HepG2 (cell line): ENCODE measurements around the gene PLA2G4D. TPM values are rescaled to one million over a fixed set of nuclear protein-coding genes. Genes with fewer than 3 reads are reported as not detected.

Experiments used
- ATAC-seq: fragments of 200-7000 bp; cut with Tn5 transposase; 3 replicates; pipeline ENCODE4 v1.9.1; 2020; ENCODE audit warnings: mild to moderate bottlenecking, moderate library complexity
- BruUV-seq: library from RNA; stranded (reverse); fragments of 400-500 nt; replicated peaks from 2 replicates; lab custom pipeline; 2021; lab: Mats Ljungman, UMichigan
- CTCF ChIA-PET: fragments of 300-600 bp; formaldehyde crosslinking; extraction: SDS; loops from one replicate; lab custom pipeline; 2021; ENCODE audit warnings: low total read pairs, inconsistent platforms, low intra/inter-chr PET ratio; lab: Yijun Ruan, JAX
- POLR2A ChIA-PET: fragments of 350-600 bp; sonication (Branson Sonifier 250); formaldehyde crosslinking; loops from one replicate; lab custom pipeline; 2020; ENCODE audit warnings: antibody characterized with exemption, inconsistent platforms; lab: Yijun Ruan, JAX
- DNase-seq: peaks from one replicate; pipeline ENCODE4 v3.0.0-alpha.2; 2015; ENCODE audit warnings: low spot score
- FAIRE-seq: peaks from 3 replicates; lab custom pipeline; 2011; peaks lifted over from hg19 to GRCh38; lab: Jason Lieb, UNC
- H2AFZ ChIP-seq: one replicate; pipeline ENCODE4 v1.6.1; 2011; ENCODE audit warnings: low read length, inconsistent platforms
- H3K27ac ChIP-seq: fragments of 300-600 bp; 3 replicates; pipeline ENCODE4 v1.8.0; 2011; ENCODE audit warnings: mixed run types, mild to moderate bottlenecking, mixed read lengths, low read length, inconsistent platforms; ENCODE audit not compliant: insufficient read depth; ENCODE audit errors: extremely low read length
- H3K27me3 ChIP-seq, 2 experiments: fragments of 200-600 bp in 1 of 2; 2 replicates in 1 of 2; 3 replicates in 1 of 2; pipeline versions ENCODE4 v1.6.0 to v1.8.0; 2011; ENCODE audit warnings: low read length in 2 of 2, mild to moderate bottlenecking in 2 of 2, moderate library complexity in 2 of 2, inconsistent platforms in 1 of 2; ENCODE audit not compliant: insufficient read depth in 2 of 2, control insufficient read depth in 1 of 2
- H3K36me3 ChIP-seq, 2 experiments: fragments of 200-600 bp in 1 of 2; replicated peaks in 1 of 2; 2 replicates in 1 of 2; 3 replicates in 1 of 2; pipeline versions ENCODE4 v1.5.1 to v1.8.0; 2011; ENCODE audit warnings: low read length in 2 of 2, inconsistent platforms in 1 of 2; ENCODE audit not compliant: insufficient read depth in 2 of 2, control insufficient read depth in 1 of 2
- H3K4me1 ChIP-seq: 2 replicates; pipeline ENCODE4 v1.5.1; 2012; ENCODE audit warnings: low read length, inconsistent platforms; ENCODE audit not compliant: insufficient read depth
- H3K4me2 ChIP-seq: 2 replicates; pipeline ENCODE4 v1.6.0; 2011; ENCODE audit warnings: low read depth, low read length, inconsistent platforms
- H3K4me3 ChIP-seq, 3 experiments: fragments of 200-600 bp in 1 of 3; sonication (generic), shearing (Covaris generic) in 1 of 3; replicated peaks in 1 of 3; 2 replicates each; pipeline ENCODE4 v1.5.1; 2011 to 2016; ENCODE audit warnings: low read length in 3 of 3, inconsistent platforms in 2 of 3, low read depth in 2 of 3, mild to moderate bottlenecking in 2 of 3, control low read depth in 1 of 3, mixed read lengths in 1 of 3; ENCODE audit not compliant: insufficient read depth in 1 of 3
- H3K79me2 ChIP-seq: one replicate; pipeline ENCODE4 v1.6.1; 2011; ENCODE audit warnings: low read length, inconsistent platforms; ENCODE audit not compliant: insufficient read depth
- H3K9ac ChIP-seq: 2 replicates; pipeline ENCODE4 v1.6.0; 2011; ENCODE audit warnings: mild to moderate bottlenecking, low read depth, low read length, inconsistent platforms; ENCODE audit not compliant: insufficient read depth
- H3K9me3 ChIP-seq: 2 replicates; pipeline ENCODE4 v1.5.1; 2012; ENCODE audit warnings: mild to moderate bottlenecking, low read length
- H4K20me1 ChIP-seq: 2 replicates; pipeline ENCODE4 v1.6.0; 2011; ENCODE audit warnings: inconsistent platforms, mild to moderate bottlenecking, low read length, moderate library complexity; ENCODE audit not compliant: insufficient read depth
- ADNP ChIP-seq: sonication (generic); formaldehyde crosslinking; IDR thresholded peaks from 2 replicates; pipeline ENCODE4 v1.4.0; 2020; ENCODE audit warnings: missing genetic modification reagents
- JUNB ChIP-seq: sonication (generic); formaldehyde crosslinking; IDR thresholded peaks from 2 replicates; pipeline ENCODE4 v1.8.0; 2022; ENCODE audit warnings: missing genetic modification reagents, mild to moderate bottlenecking, borderline replicate concordance
- MYNN ChIP-seq: sonication (generic); formaldehyde crosslinking; IDR thresholded peaks from 2 replicates; pipeline ENCODE4 v1.4.0; 2020; ENCODE audit warnings: mild to moderate bottlenecking, low read depth, missing genetic modification reagents
- PAX8 ChIP-seq: sonication (generic); formaldehyde crosslinking; IDR thresholded peaks from 2 replicates; pipeline ENCODE4 v1.8.0; 2022; ENCODE audit warnings: mild to moderate bottlenecking, missing genetic modification reagents, borderline replicate concordance
- POGZ ChIP-seq: sonication (generic); formaldehyde crosslinking; IDR thresholded peaks from 2 replicates; pipeline ENCODE4 v1.4.0; 2020; ENCODE audit warnings: mild to moderate bottlenecking, missing genetic modification reagents
- RCOR2 ChIP-seq: IDR thresholded peaks from 2 replicates; pipeline ENCODE4 v1.6.1; 2016; ENCODE audit warnings: missing biosample characterization, missing genetic modification reagents
- RXRB ChIP-seq: IDR thresholded peaks from 2 replicates; pipeline ENCODE4 v1.6.1; 2016; ENCODE audit warnings: borderline replicate concordance, missing genetic modification reagents, missing compliant biosample characterization
- SIX4 ChIP-seq: sonication (generic); formaldehyde crosslinking; IDR thresholded peaks from 2 replicates; pipeline ENCODE4 v1.4.0; 2020; ENCODE audit warnings: missing genetic modification reagents
- TCF12 ChIP-seq, 2 experiments: fragments of 450-650 bp in 1 of 2; sonication (generic) in 1 of 2; formaldehyde crosslinking in 1 of 2; IDR thresholded peaks; 2 replicates each; pipeline versions ENCODE4 v1.6.1 to v1.8.0; 2017 to 2022; ENCODE audit warnings: antibody characterized with exemption in 1 of 2, mild to moderate bottlenecking in 1 of 2, missing genetic modification reagents in 1 of 2, moderate library complexity in 1 of 2
- TGIF2 ChIP-seq: IDR thresholded peaks from 2 replicates; pipeline ENCODE4 v1.6.1; 2016; ENCODE audit warnings: control low read depth, missing compliant biosample characterization
- THAP9 ChIP-seq: sonication (generic); formaldehyde crosslinking; IDR thresholded peaks from 2 replicates; pipeline ENCODE4; 2020; ENCODE audit warnings: missing genetic modification reagents, mild to moderate bottlenecking, borderline replicate concordance
- TMF1 ChIP-seq: sonication (generic); formaldehyde crosslinking; IDR thresholded peaks from 2 replicates; pipeline ENCODE4 v1.8.1; 2022; ENCODE audit warnings: low read depth, missing genetic modification reagents
- ZFP1 ChIP-seq: IDR thresholded peaks from 2 replicates; pipeline ENCODE4 v1.6.1; 2016
- ZIK1 ChIP-seq: sonication (generic); formaldehyde crosslinking; IDR thresholded peaks from 2 replicates; pipeline ENCODE4 v1.5.0; 2020; ENCODE audit warnings: mild to moderate bottlenecking, low read depth, missing genetic modification reagents, borderline replicate concordance
- ZNF121 ChIP-seq: sonication (generic); formaldehyde crosslinking; IDR thresholded peaks from 2 replicates; pipeline ENCODE4 v1.5.0; 2020; ENCODE audit warnings: mild to moderate bottlenecking, missing genetic modification reagents
- ZNF350 ChIP-seq: sonication (generic); formaldehyde crosslinking; IDR thresholded peaks from 2 replicates; pipeline ENCODE4 v1.4.0; 2020; ENCODE audit warnings: mild to moderate bottlenecking, low read depth, missing genetic modification reagents, borderline replicate concordance
- ZNF530 ChIP-seq: sonication (generic); formaldehyde crosslinking; IDR thresholded peaks from 2 replicates; pipeline ENCODE4 v1.5.0; 2020; ENCODE audit warnings: low read depth, mild to moderate bottlenecking, missing genetic modification reagents
- WGBS: methylation state at CpG from one replicate; pipeline ENCODE4 v1.1.6; 2017; ENCODE audit warnings: low lambda C conversion rate; 5-methylcytosine and 5-hydroxymethylcytosine counted together
- in situ Hi-C: cut with HindIII; loops from 2 replicates; pipeline ENCODE4 v1.10.0; 2017; ENCODE audit warnings: low pct_unique_long_range_greater_than_20kb; ENCODE audit not compliant: extremely low pct_ligation_motif_present
- intact Hi-C: fragments of 100-400 bp; cut with micrococcal nuclease; formaldehyde crosslinking; loops from one replicate; pipeline ENCODE4 v1.10.0; 2022; ENCODE audit not compliant: unreplicated experiment
- polyA plus RNA-seq, 8 experiments: library from polyadenylated mRNA; depleted of rRNA in 3 of 8; stranded (reverse) in 7 of 8; unstranded in 1 of 8; fragments of >200 nt; fragmentation: Illumina TruSeq in 4 of 8; extraction: Trizol in 4 of 8; gene quantifications; 2 replicates each; pipeline versions ENCODE4 v1.2.1 to v1.2.3, GENCODE V29; 2011 to 2016; ENCODE audit warnings: low read depth in 4 of 8, missing spikeins in 1 of 8, mixed read lengths in 1 of 8; ENCODE audit not compliant: insufficient read depth in 1 of 8
- total RNA-seq, 5 experiments: library from RNA; depleted of rRNA; stranded (reverse); fragments of >200 nt; fragmentation: Illumina TruSeq; extraction: Trizol; gene quantifications; 2 replicates each; pipeline ENCODE4 v1.2.3, GENCODE V29; 2016; ENCODE audit warnings: low read depth in 1 of 5

PLA2G4D gene
- total and polyA plus RNA-seq, 2 of the 13 experiments (the other 11 are each of a cell fraction or from before 2014, with no cell fraction given): 0.04 to 0.21 TPM

DNA sequence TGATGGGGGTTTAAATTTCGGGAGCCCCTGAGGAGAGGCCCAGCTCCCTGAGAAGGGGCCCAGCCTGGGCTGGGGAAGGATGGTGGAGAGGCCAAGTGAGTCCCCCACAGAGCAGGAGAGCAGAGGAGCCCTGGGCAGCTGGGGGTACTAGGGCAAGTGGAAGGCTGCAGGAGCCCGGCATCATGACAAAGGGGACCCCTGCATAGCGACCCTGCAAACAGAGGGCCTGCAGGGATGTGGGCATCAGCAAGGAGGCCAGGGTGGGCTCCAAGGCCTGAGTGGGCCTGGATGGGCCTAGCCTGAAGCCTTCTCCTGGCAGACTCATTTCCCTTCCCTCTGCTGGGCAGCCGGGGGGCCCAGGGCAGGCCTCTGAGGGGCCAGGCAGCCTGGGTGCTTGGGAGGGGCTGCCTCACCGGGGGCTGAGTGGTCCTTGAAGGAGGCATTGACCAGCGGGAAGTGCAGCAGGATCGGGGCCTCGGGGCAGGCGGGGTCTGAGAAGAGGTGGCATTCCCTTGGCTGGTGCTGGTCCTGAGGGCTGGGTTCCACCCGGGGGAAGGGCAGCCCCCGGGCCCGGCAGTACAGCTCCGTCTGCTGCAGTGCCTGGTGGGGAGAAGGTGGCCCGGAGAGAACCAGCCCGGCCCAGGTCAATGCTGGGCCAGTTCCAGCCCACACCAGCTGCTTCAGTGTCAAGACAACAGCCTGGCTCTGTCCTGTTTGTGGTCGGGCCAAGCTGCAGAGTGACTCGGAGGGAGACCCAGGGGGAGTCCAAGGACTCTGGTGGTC is 24.7 kb downstream of the PLA2G4D start:
- ChIA-PET CTCF (no interaction called here), POLR2A (no interaction called here)
- intact Hi-C loops: loop anchor here (5.0 kb wide), 1 partner anchor 68 kb away; no protein-coding TSS in a partner anchor
- no peak overlapping the region for H2AFZ ChIP-seq
- H3K4me3 ChIP-seq: no peak overlapping the region
- BruUV-seq: no TSS peak
- no peaks in the 10 kb centered on the region for H3K36me3 ChIP-seq
- ATAC-seq (no peak), FAIRE-seq (no peak), DNase-seq (no peak)
- no peaks in the 10 kb centered on the region for H4K20me1 ChIP-seq
- no peak overlapping the region for H3K27ac ChIP-seq
- no peaks in the 10 kb centered on the region for H3K9me3 ChIP-seq
- no peak overlapping the region for H3K4me2 ChIP-seq
- in situ Hi-C loops: loop anchor here (5.0 kb wide), 1 partner anchor 68 kb away; no protein-coding TSS in a partner anchor
- H3K9ac ChIP-seq: no peak overlapping the region
- H3K79me2 ChIP-seq: no peaks in the 10 kb centered on the region
- peaks cover 3 to 41% of the 10 kb centered on the region in 2 experiments; a peak in 4 of 5 replicates for H3K27me3 ChIP-seq
- peaks cover 28% of the 10 kb centered on the region for H3K4me1 ChIP-seq
- TF ChIP-seq JUNB (CRISPR knock-in tag): no peak
- TF ChIP-seq THAP9 (CRISPR knock-in tag): no peak
- TF ChIP-seq ZNF530 (CRISPR knock-in tag): no peak
- TF ChIP-seq PAX8 (CRISPR knock-in tag): no peak
- no peak for TF ChIP-seq ADNP
- no peak for TF ChIP-seq RCOR2 (CRISPR knock-in tag)
- TF ChIP-seq ZIK1 (CRISPR knock-in tag): no peak
- no peak for TF ChIP-seq TCF12 (IDR thresholded peaks at IDR 0.05)
- TF ChIP-seq TCF12 (CRISPR knock-in tag; IDR thresholded peaks at IDR 0.05): no peak
- no peak for TF ChIP-seq ZFP1 (CRISPR knock-in tag)
- TF ChIP-seq RXRB (CRISPR knock-in tag): no peak
- TF ChIP-seq TMF1 (CRISPR knock-in tag): no peak
- no peak for TF ChIP-seq ZNF350 (CRISPR knock-in tag)
- TF ChIP-seq MYNN (CRISPR knock-in tag): no peak
- no peak for TF ChIP-seq TGIF2 (CRISPR knock-in tag)
- no peak for TF ChIP-seq SIX4 (CRISPR knock-in tag)
- TF ChIP-seq POGZ: no peak
- TF ChIP-seq ZNF121 (CRISPR knock-in tag): no peak
- TF ChIP-seq, all 625 proteins: peak for 0
- 17% methylated on average over 5 of the region's 17 CpGs for WGBS
